ENCODE results near the gene SENP6.
"Not testable (repeated sequence)": the region's sequence is repeated elsewhere in the genome, so short reads cannot be mapped to it uniquely, and the experiment has no call there.

SENP6 gene

GRCh38 chr6:75642311-75642710, 40.6 kb downstream of the SENP6 start:
- no peak overlapping the region for H3K4me3 ChIP-seq (ENCODE audit: low read depth, low read length)

GRCh38 chr6:75643173-75643572, 41.5 kb downstream of the SENP6 start:
- no peak overlapping the region for H3K4me3 ChIP-seq (ENCODE audit: low read depth, low read length)

DNA sequence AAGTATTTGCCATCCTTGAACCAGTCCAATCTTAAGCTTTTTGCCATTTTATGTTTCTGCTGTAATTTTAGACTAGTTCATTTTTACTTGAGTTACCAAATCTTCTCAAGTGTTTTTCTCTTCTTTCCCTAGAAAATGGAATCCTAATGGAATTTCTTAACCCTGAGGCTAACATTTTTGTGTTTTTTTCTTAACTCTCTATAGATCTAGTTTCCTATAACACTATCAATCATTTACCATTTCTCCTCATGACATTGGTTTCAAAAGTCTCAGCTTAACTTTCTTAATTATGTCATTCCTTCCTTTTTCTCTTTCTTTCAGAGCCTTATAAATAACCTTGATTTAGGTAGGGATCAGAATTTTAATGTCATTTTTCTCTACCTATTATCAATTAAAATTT, 54.8 kb downstream of the SENP6 start:
- H3K4me3 ChIP-seq (ENCODE audit: low read depth, low read length), result no peak overlapping the region

- H3K4me3 ChIP-seq (ENCODE audit: low read depth, low read length), result no peak overlapping the region
Observed at GRCh38 chr6:75657327-75657726, 55.6 kb downstream of the SENP6 start.

DNA sequence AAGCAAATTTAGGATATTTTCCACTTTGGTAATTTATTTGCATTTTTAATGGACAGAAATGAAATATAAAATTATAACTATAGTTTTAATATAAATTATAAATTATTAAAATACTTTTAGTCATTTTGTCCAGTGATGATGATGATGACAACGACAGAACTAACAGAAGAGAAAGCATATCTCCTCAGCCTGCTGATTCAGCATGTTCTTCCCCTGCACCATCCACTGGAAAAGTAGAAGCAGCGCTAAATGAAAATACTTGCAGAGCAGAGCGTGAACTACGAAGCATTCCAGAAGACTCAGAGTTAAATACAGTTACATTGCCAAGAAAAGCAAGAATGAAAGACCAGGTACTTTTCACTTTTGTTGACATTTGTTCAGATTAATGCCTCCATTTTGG, 64.9 kb downstream of the SENP6 start:
- H3K4me3 ChIP-seq (ENCODE audit: low read depth, low read length), result no peak overlapping the region

- no peak overlapping the region for H3K4me3 ChIP-seq (ENCODE audit: low read depth, low read length)
Observed at GRCh38 chr6:75673884-75674283, 72.2 kb downstream of the SENP6 start.

DNA sequence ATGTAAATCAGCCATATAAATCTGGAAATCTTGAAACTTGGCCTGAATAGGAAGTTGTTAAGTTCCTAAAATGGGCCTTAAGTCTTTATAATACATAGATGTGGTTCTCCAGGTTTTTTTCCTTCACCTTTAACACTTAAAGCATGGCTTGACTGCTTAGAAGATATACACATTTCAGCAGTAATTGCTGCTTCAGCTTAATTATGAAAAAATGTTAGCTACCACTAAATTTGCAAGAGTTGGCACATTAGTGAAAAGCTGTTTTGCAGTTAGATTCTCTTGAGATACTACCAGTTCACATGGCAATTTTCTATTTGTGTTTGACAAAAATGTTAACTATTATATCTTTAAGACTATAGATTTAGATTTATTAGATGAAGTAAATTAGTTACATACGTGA, 74.7 kb downstream of the SENP6 start:
- no peak overlapping the region for H3K4me3 ChIP-seq (ENCODE audit: low read depth, low read length)

- H3K4me3 ChIP-seq (ENCODE audit: low read depth, low read length), result not testable (repeated sequence)
Observed at GRCh38 chr6:75682548-75682947, 80.9 kb downstream of the SENP6 start.

DNA sequence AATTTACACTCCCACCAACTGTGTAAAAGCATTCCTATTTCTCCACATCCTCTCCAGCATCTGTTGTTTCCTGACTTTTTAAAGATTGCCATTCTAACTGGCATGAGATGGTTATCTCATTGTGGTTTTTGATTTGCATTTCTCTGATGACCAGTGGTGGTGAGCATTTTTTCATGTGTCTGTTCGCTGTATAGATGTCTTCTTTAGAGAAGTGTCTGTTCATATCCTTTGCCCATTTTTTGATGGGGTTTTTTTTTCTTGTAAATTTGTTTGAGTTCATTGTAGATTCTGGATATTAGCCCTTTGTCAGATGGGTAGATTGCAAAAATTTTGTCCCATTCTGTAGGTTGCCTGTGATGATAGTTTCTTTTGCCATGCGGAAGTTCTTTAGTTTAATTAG, 81.3 kb downstream of the SENP6 start:
- not testable (repeated sequence) for H3K4me3 ChIP-seq (ENCODE audit: low read depth, low read length)

DNA sequence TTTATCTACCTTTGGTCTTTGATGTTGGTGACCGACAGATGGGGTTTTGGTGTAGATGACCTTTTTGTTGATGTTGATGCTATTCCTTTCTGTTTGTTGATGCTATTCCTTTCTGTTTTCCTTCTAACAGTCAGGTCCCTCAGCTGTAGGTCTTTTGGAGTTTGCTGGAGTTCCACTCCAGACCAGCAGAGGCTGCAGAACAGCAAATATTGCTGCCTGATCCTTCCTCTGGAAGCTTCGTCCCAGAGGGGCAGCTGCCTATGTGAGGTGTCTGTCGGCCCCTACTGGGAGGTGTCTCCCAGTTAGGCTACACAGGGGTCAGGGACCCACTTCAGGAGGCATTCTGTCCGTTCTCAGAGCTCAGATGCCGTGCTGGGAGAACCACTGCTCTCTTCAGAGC, 85.9 kb downstream of the SENP6 start:
- H3K4me3 ChIP-seq (ENCODE audit: low read depth, low read length), result not testable (repeated sequence)

- H3K4me3 ChIP-seq (ENCODE audit: low read depth, low read length), result not testable (repeated sequence)
Observed at GRCh38 chr6:75687937-75688336, 86.3 kb downstream of the SENP6 start.

DNA sequence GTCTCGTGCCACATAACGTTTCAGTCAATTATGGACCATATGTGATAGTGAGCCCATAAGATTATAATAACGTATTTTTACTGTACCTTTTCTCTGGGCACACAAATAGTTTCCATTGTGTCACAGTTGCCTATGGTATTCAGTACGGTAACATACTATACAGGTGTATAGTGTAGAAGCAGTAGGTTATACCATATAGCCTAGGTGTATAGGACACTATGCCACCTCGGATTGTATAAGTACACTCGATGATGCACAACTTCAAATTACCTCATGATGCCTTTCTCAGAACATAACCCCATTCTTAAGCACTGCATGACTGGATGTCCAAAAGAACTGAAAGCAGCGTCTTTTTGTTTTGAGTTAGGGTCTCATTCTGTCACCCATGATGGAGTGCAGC, 87.9 kb downstream of the SENP6 start:
- no peak overlapping the region for H3K4me3 ChIP-seq (ENCODE audit: low read depth, low read length)

DNA sequence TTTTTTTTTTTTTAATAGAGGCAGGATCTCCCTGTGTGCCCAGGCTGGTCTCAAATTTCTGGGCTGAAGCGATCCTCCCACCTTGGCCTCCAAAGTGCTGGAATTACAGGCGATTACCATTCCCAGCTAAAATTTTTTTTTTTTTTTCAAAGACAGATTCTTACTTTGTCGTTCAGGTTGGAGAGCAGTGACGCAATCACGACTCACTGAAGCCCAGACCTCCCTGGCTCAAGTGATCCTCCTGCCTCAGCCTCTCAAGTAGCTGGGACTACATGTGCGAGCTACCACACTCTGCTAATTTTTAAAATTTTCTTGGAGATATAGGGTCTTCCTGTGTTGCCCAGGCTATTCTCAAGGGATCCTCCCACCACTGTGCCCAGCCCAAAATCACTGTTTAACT, 89.3 kb downstream of the SENP6 start:
- no peak overlapping the region for H3K4me3 ChIP-seq (ENCODE audit: low read depth, low read length)

DNA sequence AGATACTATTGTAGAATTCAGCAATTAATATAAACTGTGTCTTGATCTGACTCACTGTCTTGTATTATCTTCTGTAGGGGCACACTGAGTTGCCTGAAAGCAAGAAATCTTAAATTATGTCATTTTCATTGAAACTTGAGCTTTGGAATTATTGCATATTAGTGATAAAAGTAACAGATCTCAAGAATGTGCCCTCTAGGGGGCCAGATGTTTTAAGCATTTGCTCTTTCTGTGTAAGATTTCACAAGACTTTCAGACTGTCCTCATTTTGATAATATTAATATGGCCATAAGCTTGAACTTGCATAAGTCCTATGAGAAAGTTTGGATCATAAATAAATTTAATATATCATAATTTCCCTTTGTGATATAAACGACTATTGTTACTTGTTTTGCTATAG, 91.9 kb downstream of the SENP6 start:
- no peak overlapping the region for H3K4me3 ChIP-seq (ENCODE audit: low read depth, low read length)

- H3K4me3 ChIP-seq (ENCODE audit: low read depth, low read length), result no peak overlapping the region
Observed at GRCh38 chr6:75694406-75694805, 92.7 kb downstream of the SENP6 start.

DNA sequence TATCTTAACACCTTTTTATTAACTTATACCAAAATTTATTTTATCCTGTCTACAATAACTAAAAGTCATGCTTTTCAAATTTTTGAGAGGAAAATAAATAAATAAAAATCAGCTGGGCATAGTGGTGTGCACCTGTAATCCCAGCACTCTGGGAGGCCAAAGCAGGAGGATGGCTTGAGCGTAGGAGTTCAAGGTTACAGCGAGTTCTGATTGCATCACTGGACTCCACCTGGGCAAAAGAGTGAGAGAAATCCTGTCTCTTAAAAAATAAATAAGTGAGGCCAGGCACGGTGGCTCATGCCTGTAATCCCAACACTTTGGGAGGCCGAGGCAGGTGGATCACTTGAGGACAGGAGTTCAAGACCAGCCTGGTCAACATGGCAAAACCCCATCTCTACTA, 106.7 kb downstream of the SENP6 start:
- H3K4me3 ChIP-seq (ENCODE audit: low read depth, low read length), result not testable (repeated sequence)

GRCh38 chr6:75711173-75711572, 109.5 kb downstream of the SENP6 start:
- no peak overlapping the region for H3K4me3 ChIP-seq (ENCODE audit: low read depth, low read length)

DNA sequence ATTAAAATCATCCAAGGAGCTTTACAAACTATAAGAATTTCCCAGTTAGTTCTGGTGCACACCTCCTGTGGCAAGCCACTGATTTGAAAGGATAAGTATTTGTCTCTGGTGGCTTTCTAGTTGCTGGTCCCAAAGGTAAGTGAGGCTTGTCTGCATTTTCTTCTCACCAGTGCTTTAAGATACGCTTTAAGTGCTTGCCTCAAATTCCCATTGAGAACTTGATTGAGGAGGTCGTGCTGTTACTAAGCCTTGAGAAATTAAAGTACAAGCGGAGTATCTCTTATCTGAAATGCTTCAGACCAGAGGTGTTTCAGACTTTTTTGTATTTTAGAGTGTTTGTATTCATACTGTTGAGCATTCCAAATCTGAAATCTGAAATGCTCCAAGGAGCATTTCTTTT, 117.5 kb downstream of the SENP6 start:
- no peak overlapping the region for H3K4me3 ChIP-seq (ENCODE audit: low read depth, low read length)

GRCh38 chr6:75723382-75723781, 121.7 kb downstream of the SENP6 start:
- no peak overlapping the region for H3K4me3 ChIP-seq (ENCODE audit: low read depth, low read length)

GRCh38 chr6:75727206-75727605, 125.5 kb downstream of the SENP6 start:
- H3K4me3 ChIP-seq (ENCODE audit: low read depth, low read length), result no peak overlapping the region

DNA sequence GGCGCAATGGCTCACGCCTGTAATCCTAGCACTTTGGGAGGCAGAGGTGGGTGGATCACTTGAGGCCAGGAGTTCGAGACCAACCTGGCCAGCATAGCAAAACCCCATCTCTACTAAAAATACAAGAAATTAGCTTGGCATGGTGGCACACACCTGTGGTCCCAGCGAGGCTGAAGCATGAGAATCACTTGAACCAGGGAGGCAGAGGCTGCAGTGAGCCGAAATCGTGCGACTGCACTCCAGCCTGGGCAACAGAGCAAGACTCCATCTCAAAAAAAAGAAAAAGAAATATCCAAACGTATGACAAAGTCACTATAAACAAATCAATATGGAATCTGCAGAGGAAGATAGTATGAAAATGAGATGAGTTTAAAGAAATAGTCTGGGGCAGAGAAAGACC, 129.3 kb downstream of the SENP6 start:
- H3K4me3 ChIP-seq (ENCODE audit: low read depth, low read length), result not testable (repeated sequence)

GRCh38 chr6:75735491-75736186, 134.0 kb downstream of the SENP6 start:
- H3K4me3 ChIP-seq (ENCODE audit: low read depth, low read length), result no peak overlapping the region

DNA sequence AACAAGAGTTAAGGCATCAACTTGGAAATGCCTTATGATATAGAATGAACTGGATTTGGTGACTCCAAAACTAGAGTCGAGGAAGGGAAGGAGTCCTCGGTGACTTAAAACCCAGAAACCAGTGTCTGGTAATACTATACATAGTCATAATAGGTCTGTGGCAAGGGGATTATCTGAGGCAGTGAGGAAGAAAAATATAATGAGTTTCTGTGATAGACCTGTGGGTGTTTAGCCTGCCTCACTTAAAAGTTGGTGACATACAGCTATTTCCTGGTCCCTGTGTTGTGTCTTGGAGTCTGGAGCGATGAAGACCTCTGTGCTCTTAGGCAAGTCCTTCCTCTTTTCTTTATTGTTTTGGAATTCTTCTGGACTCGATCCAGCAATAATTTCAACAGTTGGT, 142.3 kb downstream of the SENP6 start:
- H3K4me3 ChIP-seq (ENCODE audit: low read depth, low read length), result no peak overlapping the region
